Duodenal mucosa (tissue), 2 donors: ENCODE results near the gene SRPK1.

Experiments used
- H3K27ac ChIP-seq: one replicate; pipeline ENCODE4 v1.7.0; 2013; ENCODE audit warnings: low read depth, low read length
- H3K27me3 ChIP-seq, 2 donors: one replicate each; pipeline ENCODE4 v1.7.0; 2013; ENCODE audit warnings: low read length in 2 of 2, control low read depth in 1 of 2; ENCODE audit not compliant: insufficient read depth in 2 of 2, control insufficient read depth in 1 of 2
- H3K36me3 ChIP-seq, 2 donors: one replicate each; pipeline ENCODE4 v1.7.0; 2013; ENCODE audit warnings: low read length in 2 of 2, control low read depth in 1 of 2; ENCODE audit not compliant: insufficient read depth in 2 of 2, control insufficient read depth in 1 of 2
- H3K4me1 ChIP-seq, 2 donors: one replicate each; pipeline ENCODE4 v1.7.0; 2013; ENCODE audit warnings: low read length in 2 of 2, control low read depth in 1 of 2; ENCODE audit not compliant: insufficient read depth in 2 of 2, control insufficient read depth in 1 of 2
- H3K4me3 ChIP-seq, 2 donors: one replicate each; pipeline ENCODE4 v1.7.0; 2013; ENCODE audit warnings: low read length in 2 of 2, low read depth in 1 of 2
- H3K9ac ChIP-seq, 2 donors: one replicate each; pipeline ENCODE4 v1.7.0; 2013; ENCODE audit warnings: low read length in 2 of 2, low read depth in 1 of 2
- H3K9me3 ChIP-seq, 2 donors: one replicate each; pipeline ENCODE4 v1.7.0; 2013; ENCODE audit warnings: low read length in 2 of 2, control low read depth in 1 of 2; ENCODE audit not compliant: control insufficient read depth in 1 of 2

Gene SRPK1

GRCh38 chr6:35809809-35810208 is 111.1 kb downstream of the SRPK1 start:
- no peak overlapping the region for H3K27ac ChIP-seq
- no peak overlapping the region for H3K9ac ChIP-seq
- peaks cover 6 to 7% of the 10 kb centered on the region in 2 donors for H3K27me3 ChIP-seq
- no peaks in the 10 kb centered on the region for H3K4me1 ChIP-seq
- H3K36me3 ChIP-seq, result no peaks in the 10 kb centered on the region
- no peak overlapping the region for H3K4me3 ChIP-seq
- H3K9me3 ChIP-seq, result no peaks in the 10 kb centered on the region

- no peaks in the 10 kb centered on the region for H3K4me1 ChIP-seq
- H3K36me3 ChIP-seq, result no peaks in the 10 kb centered on the region
- H3K4me3 ChIP-seq, result no peak overlapping the region
- H3K9ac ChIP-seq, result no peak overlapping the region
- H3K9me3 ChIP-seq, result no peaks in the 10 kb centered on the region
- H3K27ac ChIP-seq, result no peak overlapping the region
- peaks cover 6 to 7% of the 10 kb centered on the region in 2 donors for H3K27me3 ChIP-seq
Measured at GRCh38 chr6:35808688-35809087, 112.2 kb downstream of the SRPK1 start.

- peak within 1 kb of the TSS in 1 of 2 donors; percentile 21 for H3K4me3 ChIP-seq
- H3K4me1 ChIP-seq, result no peaks in the 10 kb centered on the region
- H3K27ac ChIP-seq, result no peak within 1 kb of the TSS
- no peaks in the 10 kb centered on the region for H3K9me3 ChIP-seq
- peaks cover 6 to 7% of the 10 kb centered on the region in 2 donors for H3K27me3 ChIP-seq
- H3K36me3 ChIP-seq, result no peaks in the 10 kb centered on the region
- H3K9ac ChIP-seq, result no peak within 1 kb of the TSS
Measured at GRCh38 chr6:35804996-35805736, 115.7 kb downstream of the SRPK1 start, which contains the start of gene LHFPL5. Gene LHFPL5, plus strand, starts transcription at chr6:35805352. Its CDS starts 319 bp downstream, at chr6:35805671.

GRCh38 chr6:35801148-35801547 is 119.8 kb downstream of the SRPK1 start:
- Histone ChIP-seq H3K27ac (no peak overlapping the region), H3K36me3 (no peaks in the 10 kb centered on the region)

GRCh38 chr6:35798706-35799105 is 122.2 kb downstream of the SRPK1 start:
- Histone ChIP-seq H3K4me1 (no peaks in the 10 kb centered on the region), H3K9ac (no peak overlapping the region), H3K36me3 (no peaks in the 10 kb centered on the region), H3K9me3 (no peaks in the 10 kb centered on the region), H3K27ac (no peak overlapping the region), H3K4me3 (no peak overlapping the region), H3K27me3 (no peaks in the 10 kb centered on the region)

More at GRCh38 chr6:35801148-35801547, 119.8 kb downstream of the SRPK1 start:
- H3K4me1 ChIP-seq, result no peaks in the 10 kb centered on the region
- H3K4me3 ChIP-seq, result no peak overlapping the region
- no peaks in the 10 kb centered on the region for H3K9me3 ChIP-seq
- H3K9ac ChIP-seq, result no peak overlapping the region
- H3K27me3 ChIP-seq, result peaks cover 3 to 6% of the 10 kb centered on the region in 2 donors

- Histone ChIP-seq H3K9me3 (no peaks in the 10 kb centered on the region), H3K4me1 (no peaks in the 10 kb centered on the region), H3K9ac (no peak overlapping the region), H3K27me3 (no peaks in the 10 kb centered on the region), H3K4me3 (no peak overlapping the region), H3K27ac (no peak overlapping the region), H3K36me3 (no peaks in the 10 kb centered on the region)
Measured at GRCh38 chr6:35797837-35798526, 122.9 kb downstream of the SRPK1 start.

GRCh38 chr6:35796236-35796635 is 124.7 kb downstream of the SRPK1 start:
- no peaks in the 10 kb centered on the region for H3K9me3 ChIP-seq
- no peaks in the 10 kb centered on the region for H3K4me1 ChIP-seq
- no peaks in the 10 kb centered on the region for H3K36me3 ChIP-seq
- no peaks in the 10 kb centered on the region for H3K27me3 ChIP-seq
- no peak overlapping the region for H3K27ac ChIP-seq
- no peak overlapping the region for H3K9ac ChIP-seq
- H3K4me3 ChIP-seq, result no peak overlapping the region

GRCh38 chr6:35795453-35796071 is 125.3 kb downstream of the SRPK1 start:
- Histone ChIP-seq H3K4me1 (no peaks in the 10 kb centered on the region), H3K9ac (no peak overlapping the region), H3K27me3 (no peaks in the 10 kb centered on the region), H3K4me3 (no peak overlapping the region), H3K9me3 (no peaks in the 10 kb centered on the region), H3K27ac (no peak overlapping the region), H3K36me3 (no peaks in the 10 kb centered on the region)

GRCh38 chr6:35794536-35795452 is 126.1 kb downstream of the SRPK1 start:
- no peaks in the 10 kb centered on the region for H3K4me1 ChIP-seq
- H3K36me3 ChIP-seq, result no peaks in the 10 kb centered on the region
- H3K27ac ChIP-seq, result no peak overlapping the region
- H3K4me3 ChIP-seq, result no peak overlapping the region
- H3K9me3 ChIP-seq, result no peaks in the 10 kb centered on the region
- no peak overlapping the region for H3K9ac ChIP-seq
- no peaks in the 10 kb centered on the region for H3K27me3 ChIP-seq
